ENCODE results near the gene DCN. TPM values are rescaled to one million over a fixed set of nuclear protein-coding genes. Genes with fewer than 3 reads are reported as not detected.

DCN gene
- total and polyA plus RNA-seq, 7 donors, result 41.2 to 1,612 (median 675) TPM

GRCh38 chr12:91133871-91134270 is 48.7 kb downstream of the DCN start:
- Histone ChIP-seq H3K27me3 (no peaks in the 10 kb centered on the region), H3K4me3 (no peak overlapping the region), H3K9me3 (no peaks in the 10 kb centered on the region), H3K27ac (no peak overlapping the region), H3K4me1 (peaks cover 0 to 24% (median 16%) of the 10 kb centered on the region in 4 donors), H3K36me3 (no peaks in the 10 kb centered on the region)
- no peak for TF ChIP-seq CTCF (IDR thresholded peaks at IDR 0.05)
- TF ChIP-seq POLR2A (IDR thresholded peaks at IDR 0.05), result no peak
- TF ChIP-seq EP300 (IDR thresholded peaks at IDR 0.05), result no peak
- TF ChIP-seq POLR2AphosphoS5 (IDR thresholded peaks at IDR 0.05), result no peak
- intact Hi-C loops (cut with DNase I), result no loop called here
- DNase-seq, result no peak
- WGBS, 2 donors, result 91% methylated on average over 1 of the region's 1 CpG

- Histone ChIP-seq H3K9me3 (no peaks in the 10 kb centered on the region), H3K27ac (no peak overlapping the region), H3K36me3 (no peaks in the 10 kb centered on the region), H3K4me1 (peaks cover 0 to 26% (median 8%) of the 10 kb centered on the region in 4 donors), H3K4me3 (no peak overlapping the region), H3K27me3 (no peaks in the 10 kb centered on the region)
- 91% methylated on average over 2 of the region's 2 CpGs for WGBS, 2 donors
- DNase-seq, result no peak
- TF ChIP-seq CTCF (IDR thresholded peaks at IDR 0.05) (no peak), POLR2A (IDR thresholded peaks at IDR 0.05) (no peak), EP300 (IDR thresholded peaks at IDR 0.05) (no peak), POLR2AphosphoS5 (IDR thresholded peaks at IDR 0.05) (no peak)
- intact Hi-C loops (cut with DNase I), result no loop called here
Observed at GRCh38 chr12:91129662-91130362, 52.8 kb downstream of the DCN start.

- Histone ChIP-seq H3K27ac (peak overlapping the region in 1 of 4 donors; percentile 53), H3K36me3 (no peaks in the 10 kb centered on the region), H3K4me3 (no peak overlapping the region), H3K27me3 (no peaks in the 10 kb centered on the region), H3K9me3 (no peaks in the 10 kb centered on the region), H3K4me1 (peaks cover 0 to 24% (median 8%) of the 10 kb centered on the region in 4 donors)
- TF ChIP-seq EP300 (IDR thresholded peaks at IDR 0.05) (no peak), POLR2A (IDR thresholded peaks at IDR 0.05) (no peak), CTCF (IDR thresholded peaks at IDR 0.05) (no peak), POLR2AphosphoS5 (IDR thresholded peaks at IDR 0.05) (no peak)
- intact Hi-C loops (cut with DNase I), result no loop called here
- no peak for DNase-seq
- WGBS, 2 donors, result 26 to 69% methylated on average over 3 of the region's 3 CpGs
Observed at GRCh38 chr12:91127751-91128150, 54.9 kb downstream of the DCN start.

GRCh38 chr12:91127306-91127705 is 55.3 kb downstream of the DCN start:
- no peaks in the 10 kb centered on the region for H3K36me3 ChIP-seq
- 85 to 86% methylated on average over 2 of the region's 2 CpGs for WGBS, 2 donors
- peaks cover 0 to 21% (median 8%) of the 10 kb centered on the region in 4 donors for H3K4me1 ChIP-seq
- no peak for DNase-seq
- no peaks in the 10 kb centered on the region for H3K9me3 ChIP-seq
- H3K27me3 ChIP-seq, result no peaks in the 10 kb centered on the region
- TF ChIP-seq POLR2AphosphoS5 (IDR thresholded peaks at IDR 0.05) (no peak), EP300 (IDR thresholded peaks at IDR 0.05) (no peak), CTCF (IDR thresholded peaks at IDR 0.05) (no peak), POLR2A (IDR thresholded peaks at IDR 0.05) (no peak)
- no peak overlapping the region for H3K4me3 ChIP-seq
- intact Hi-C loops (cut with DNase I), result no loop called here
- peak overlapping the region in 2 of 4 donors; percentile 44 to 53 for H3K27ac ChIP-seq
